ENCODE data around the gene CNTNAP2. TPM values are rescaled to one million over a fixed set of nuclear protein-coding genes. Genes with fewer than 3 reads are reported as not detected.

CNTNAP2 gene
- total and polyA plus RNA-seq, 4 experiments from 2014 or later, result 0.19 to 0.50 (median 0.20) TPM; not detected in 1

- ChIA-PET CTCF (ENCODE audit: partially characterized antibody) (interaction anchor here (3.2 kb wide), 1 partner anchor 44 kb away, joined by 11 read pairs; no protein-coding TSS in a partner anchor), POLR2A (ENCODE audit: partially characterized antibody) (interaction anchor here (0.9 to 2.4 kb wide), 3 partner anchors 9 to 28 kb away, joined by 3 to 8 read pairs (median 3); no protein-coding TSS in a partner anchor)
- Histone ChIP-seq H3K36me3 (ENCODE audit: insufficient read depth, low read length) (no peaks in the 10 kb centered on the region), H3K9me3 (ENCODE audit: control insufficient read depth in 1 of 2, low read length in 2 of 2) (no peaks in the 10 kb centered on the region), H3K4me1 (ENCODE audit: insufficient read depth, low read length) (peaks cover 17% of the 10 kb centered on the region), H3K4me3 (ENCODE audit: low read length in 2 of 2) (no peak overlapping the region), H3K27me3 (ENCODE audit: insufficient read depth, low read length) (no peaks in the 10 kb centered on the region), H3K27ac (ENCODE audit: low read depth, low read length) (no peak overlapping the region)
- Mint-ChIP-seq H3K27me3 (peaks cover 0 to 1% of the 10 kb centered on the region in 2 donors), H3K36me3 (no peaks in the 10 kb centered on the region), H3K9me3 (peaks cover 0 to 8% (median 0%) of the 10 kb centered on the region in 8 donors), H3K4me1 (peaks cover 11 to 35% (median 19%) of the 10 kb centered on the region in 4 donors), H3K4me3 (peak overlapping the region in 4 of 8 donors; percentile 15 to 68 (median 32)), H3K27ac (peak overlapping the region in 3 of 7 donors; percentile 22 to 53 (median 47))
- intact Hi-C loops (cut with micrococcal nuclease), result no loop called here
- DNase-seq, result no peak
Measured at GRCh38 chr7:148304456-148304855, 2187.9 kb downstream of the CNTNAP2 start.

- Histone ChIP-seq H3K27me3 (ENCODE audit: insufficient read depth, low read length) (no peaks in the 10 kb centered on the region), H3K4me3 (ENCODE audit: low read length in 2 of 2) (no peak overlapping the region), H3K9me3 (ENCODE audit: control insufficient read depth in 1 of 2, low read length in 2 of 2) (no peaks in the 10 kb centered on the region), H3K4me1 (ENCODE audit: insufficient read depth, low read length) (peaks cover 17% of the 10 kb centered on the region), H3K27ac (ENCODE audit: low read depth, low read length) (no peak overlapping the region), H3K36me3 (ENCODE audit: insufficient read depth, low read length) (no peaks in the 10 kb centered on the region)
- Mint-ChIP-seq H3K4me1 (peaks cover 11 to 35% (median 19%) of the 10 kb centered on the region in 4 donors), H3K27ac (peak overlapping the region in 1 of 7 donors; percentile 63), H3K27me3 (peaks cover 3 to 5% of the 10 kb centered on the region in 2 donors), H3K36me3 (no peaks in the 10 kb centered on the region), H3K4me3 (no peak overlapping the region), H3K9me3 (peaks cover 0 to 10% (median 0%) of the 10 kb centered on the region in 8 donors)
- DNase-seq, result no peak
- POLR2A ChIA-PET (ENCODE audit: partially characterized antibody), result no interaction called here
- intact Hi-C loops (cut with micrococcal nuclease), result no loop called here
- CTCF ChIA-PET (ENCODE audit: partially characterized antibody), result interaction anchor here (0.9 to 3.2 kb wide), 2 partner anchors 41 to 46 kb away, joined by 3 to 11 read pairs; no protein-coding TSS in a partner anchor
Measured at GRCh38 chr7:148306759-148307158, 2190.2 kb downstream of the CNTNAP2 start.

GRCh38 chr7:148318102-148318811 lies 2201.7 kb downstream of the CNTNAP2 start:
- Histone ChIP-seq H3K4me1 (ENCODE audit: insufficient read depth, low read length) (no peaks in the 10 kb centered on the region), H3K27ac (ENCODE audit: low read depth, low read length) (no peak overlapping the region), H3K27me3 (ENCODE audit: insufficient read depth, low read length) (no peaks in the 10 kb centered on the region), H3K4me3 (ENCODE audit: low read length in 2 of 2) (no peak overlapping the region), H3K9me3 (ENCODE audit: control insufficient read depth in 1 of 2, low read length in 2 of 2) (no peaks in the 10 kb centered on the region), H3K36me3 (ENCODE audit: insufficient read depth, low read length) (no peaks in the 10 kb centered on the region)
- H3K4me3 Mint-ChIP-seq, result no peak overlapping the region
- H3K9me3 Mint-ChIP-seq, result peaks cover 0 to 12% (median 5%) of the 10 kb centered on the region in 8 donors
- peaks cover 1 to 9% of the 10 kb centered on the region in 2 donors for H3K27me3 Mint-ChIP-seq
- CTCF ChIA-PET (ENCODE audit: partially characterized antibody), result interaction anchor here (0.6 to 2.0 kb wide), 4 partner anchors 19 to 56 kb away, joined by 3 to 7 read pairs (median 4); no protein-coding TSS in a partner anchor
- POLR2A ChIA-PET (ENCODE audit: partially characterized antibody), result no interaction called here
- H3K27ac Mint-ChIP-seq, result no peak overlapping the region
- no peak for DNase-seq
- intact Hi-C loops (cut with micrococcal nuclease), result no loop called here
- no peaks in the 10 kb centered on the region for H3K36me3 Mint-ChIP-seq
- H3K4me1 Mint-ChIP-seq, result peaks cover 0 to 4% (median 0%) of the 10 kb centered on the region in 4 donors

- no peak overlapping the region for H3K4me3 Mint-ChIP-seq
- H3K36me3 Mint-ChIP-seq, result no peaks in the 10 kb centered on the region
- POLR2A ChIA-PET (ENCODE audit: partially characterized antibody), result no interaction called here
Measured at GRCh38 chr7:148318838-148319237, 2202.2 kb downstream of the CNTNAP2 start.

GRCh38 chr7:148319316-148319808 lies 2202.8 kb downstream of the CNTNAP2 start:
- peaks cover 0 to 4% (median 0%) of the 10 kb centered on the region in 4 donors for H3K4me1 Mint-ChIP-seq
- POLR2A ChIA-PET (ENCODE audit: partially characterized antibody), result no interaction called here

More at GRCh38 chr7:148318838-148319237, 2202.2 kb downstream of the CNTNAP2 start:
- intact Hi-C loops (cut with micrococcal nuclease), result no loop called here
- Mint-ChIP-seq H3K9me3 (peaks cover 0 to 12% (median 4%) of the 10 kb centered on the region in 8 donors), H3K27me3 (peaks cover 1 to 12% of the 10 kb centered on the region in 2 donors), H3K27ac (no peak overlapping the region), H3K4me1 (peaks cover 0 to 4% (median 0%) of the 10 kb centered on the region in 4 donors)
- Histone ChIP-seq H3K4me3 (ENCODE audit: low read length in 2 of 2) (no peak overlapping the region), H3K27ac (ENCODE audit: low read depth, low read length) (no peak overlapping the region), H3K36me3 (ENCODE audit: insufficient read depth, low read length) (no peaks in the 10 kb centered on the region), H3K9me3 (ENCODE audit: control insufficient read depth in 1 of 2, low read length in 2 of 2) (no peaks in the 10 kb centered on the region), H3K4me1 (ENCODE audit: insufficient read depth, low read length) (no peaks in the 10 kb centered on the region), H3K27me3 (ENCODE audit: insufficient read depth, low read length) (no peaks in the 10 kb centered on the region)
- DNase-seq, result no peak
- CTCF ChIA-PET (ENCODE audit: partially characterized antibody), result interaction anchor here (0.6 to 2.0 kb wide), 4 partner anchors 18 to 56 kb away, joined by 3 to 7 read pairs (median 4); no protein-coding TSS in a partner anchor

GRCh38 chr7:148325208-148325607 lies 2208.6 kb downstream of the CNTNAP2 start:
- Mint-ChIP-seq H3K36me3 (peaks cover 0 to 2% of the 10 kb centered on the region in 2 donors), H3K27ac (no peak overlapping the region), H3K27me3 (peaks cover 3 to 13% of the 10 kb centered on the region in 2 donors), H3K9me3 (peaks cover 0 to 12% (median 3%) of the 10 kb centered on the region in 8 donors), H3K4me3 (no peak overlapping the region), H3K4me1 (peaks cover 0 to 4% (median 2%) of the 10 kb centered on the region in 4 donors)
- DNase-seq, result no peak
- ChIA-PET CTCF (ENCODE audit: partially characterized antibody) (interaction anchor here (0.8 kb wide), 1 partner anchor 955 kb away, joined by 3 read pairs; no protein-coding TSS in a partner anchor), POLR2A (ENCODE audit: partially characterized antibody) (no interaction called here)
- no peak overlapping the region for H3K4me3 ChIP-seq (ENCODE audit: low read length in 2 of 2)
- no peak overlapping the region for H3K27ac ChIP-seq (ENCODE audit: low read depth, low read length)
- no peaks in the 10 kb centered on the region for H3K9me3 ChIP-seq (ENCODE audit: control insufficient read depth in 1 of 2, low read length in 2 of 2)
- no peaks in the 10 kb centered on the region for H3K36me3 ChIP-seq (ENCODE audit: insufficient read depth, low read length)
- H3K4me1 ChIP-seq (ENCODE audit: insufficient read depth, low read length), result no peaks in the 10 kb centered on the region
- intact Hi-C loops (cut with micrococcal nuclease), result no loop called here
- no peaks in the 10 kb centered on the region for H3K27me3 ChIP-seq (ENCODE audit: insufficient read depth, low read length)

More at GRCh38 chr7:148319316-148319808, 2202.8 kb downstream of the CNTNAP2 start:
- Histone ChIP-seq H3K27me3 (ENCODE audit: insufficient read depth, low read length) (no peaks in the 10 kb centered on the region), H3K27ac (ENCODE audit: low read depth, low read length) (no peak overlapping the region), H3K4me1 (ENCODE audit: insufficient read depth, low read length) (no peaks in the 10 kb centered on the region), H3K9me3 (ENCODE audit: control insufficient read depth in 1 of 2, low read length in 2 of 2) (no peaks in the 10 kb centered on the region), H3K4me3 (ENCODE audit: low read length in 2 of 2) (no peak overlapping the region), H3K36me3 (ENCODE audit: insufficient read depth, low read length) (no peaks in the 10 kb centered on the region)
- no peak overlapping the region for H3K27ac Mint-ChIP-seq
- H3K36me3 Mint-ChIP-seq, result no peaks in the 10 kb centered on the region
- peaks cover 0 to 12% (median 3%) of the 10 kb centered on the region in 8 donors for H3K9me3 Mint-ChIP-seq
- DNase-seq, result no peak
- H3K4me3 Mint-ChIP-seq, result no peak overlapping the region
- intact Hi-C loops (cut with micrococcal nuclease), result no loop called here
- H3K27me3 Mint-ChIP-seq, result peaks cover 1 to 6% of the 10 kb centered on the region in 2 donors
- CTCF ChIA-PET (ENCODE audit: partially characterized antibody), result interaction anchor here (0.6 to 1.5 kb wide), 2 partner anchors 18 to 32 kb away, joined by 3 to 4 read pairs; no protein-coding TSS in a partner anchor

GRCh38 chr7:148327379-148327778 lies 2210.8 kb downstream of the CNTNAP2 start:
- H3K4me1 Mint-ChIP-seq, result peaks cover 0 to 9% (median 3%) of the 10 kb centered on the region in 4 donors
- intact Hi-C loops (cut with micrococcal nuclease), result no loop called here

More at GRCh38 chr7:148327379-148327778, 2210.8 kb downstream of the CNTNAP2 start:
- no peak overlapping the region for H3K27ac Mint-ChIP-seq
- no peaks in the 10 kb centered on the region for H3K36me3 ChIP-seq (ENCODE audit: insufficient read depth, low read length)
- no peak overlapping the region for H3K4me3 Mint-ChIP-seq
- DNase-seq, result no peak
- no peak overlapping the region for H3K27ac ChIP-seq (ENCODE audit: low read depth, low read length)
- H3K9me3 ChIP-seq (ENCODE audit: control insufficient read depth in 1 of 2, low read length in 2 of 2), result no peaks in the 10 kb centered on the region
- H3K4me1 ChIP-seq (ENCODE audit: insufficient read depth, low read length), result no peaks in the 10 kb centered on the region
- peaks cover 0 to 13% (median 7%) of the 10 kb centered on the region in 8 donors for H3K9me3 Mint-ChIP-seq
- H3K4me3 ChIP-seq (ENCODE audit: low read length in 2 of 2), result no peak overlapping the region
- H3K27me3 Mint-ChIP-seq, result peaks cover 3 to 13% of the 10 kb centered on the region in 2 donors
- CTCF ChIA-PET (ENCODE audit: partially characterized antibody), result no interaction called here
- no peaks in the 10 kb centered on the region for H3K27me3 ChIP-seq (ENCODE audit: insufficient read depth, low read length)
- peaks cover 0 to 12% of the 10 kb centered on the region in 2 donors for H3K36me3 Mint-ChIP-seq
- POLR2A ChIA-PET (ENCODE audit: partially characterized antibody), result no interaction called here
